PC-9 (cell line): ENCODE measurements around the gene MBOAT2. TPM values are rescaled to one million over a fixed set of nuclear protein-coding genes. Genes with fewer than 3 reads are reported as not detected.
"Not testable (repeated sequence)": the region's sequence is repeated elsewhere in the genome, so short reads cannot be mapped to it uniquely, and the experiment has no call there.

ENCODE experiments used
- BruUV-seq: library from RNA; stranded (reverse); fragments of 400-500 nt; replicated peaks from 2 replicates; lab custom pipeline; 2021; lab: Mats Ljungman, UMichigan
- CTCF ChIA-PET: fragments of 300-600 bp; sonication (Branson Sonifier 250); formaldehyde crosslinking; loops from one replicate; lab custom pipeline; 2022; ENCODE audit warnings: antibody characterized with exemption; lab: Charles Lee
- POLR2A ChIA-PET: fragments of 300-600 bp; sonication (Branson Sonifier 250); formaldehyde crosslinking; loops from one replicate; lab custom pipeline; 2022; ENCODE audit warnings: antibody characterized with exemption; ENCODE audit not compliant: unreplicated experiment; lab: Charles Lee
- DNase-seq, 2 experiments: peaks; one replicate each; pipeline versions ENCODE4 v3.0.0 to v3.0.0-alpha.2; 2015 to 2022; ENCODE audit warnings: mixed read lengths in 1 of 2
- H2AFZ ChIP-seq: fragments of 200-600 bp; sonication (generic); 2 replicates; pipeline ENCODE4 v1.8.1; 2017; ENCODE audit warnings: antibody characterized with exemption
- H3F3A ChIP-seq: fragments of 200-600 bp; sonication (generic); 2 replicates; pipeline ENCODE4 v1.8.1; 2017; ENCODE audit warnings: antibody characterized with exemption, mild to moderate bottlenecking, low read depth; ENCODE audit not compliant: insufficient read depth
- H3K27ac ChIP-seq: fragments of 200-600 bp; sonication (generic); 2 replicates; pipeline ENCODE4 v1.6.1; 2016; ENCODE audit warnings: mixed run types
- H3K27me3 ChIP-seq: fragments of 200-600 bp; sonication (generic); 2 replicates; pipeline ENCODE4 v1.6.1; 2016; ENCODE audit warnings: low read depth, mixed run types; ENCODE audit not compliant: insufficient read depth
- H3K36me3 ChIP-seq: fragments of 200-600 bp; sonication (generic); 2 replicates; pipeline ENCODE4 v1.6.1; 2016; ENCODE audit warnings: low read depth, mixed run types
- H3K4me1 ChIP-seq: fragments of 200-600 bp; sonication (generic); replicated peaks from 2 replicates; pipeline ENCODE4 v1.6.1; 2016; ENCODE audit warnings: mixed run types; ENCODE audit not compliant: insufficient read depth
- H3K4me2 ChIP-seq: fragments of 200-600 bp; sonication (generic); 2 replicates; pipeline ENCODE4 v1.6.1; 2017; ENCODE audit warnings: mixed run types
- H3K4me3 ChIP-seq: fragments of 200-600 bp; sonication (generic); 2 replicates; pipeline ENCODE4 v1.6.1; 2016; ENCODE audit warnings: mixed run types
- H3K79me2 ChIP-seq: fragments of 200-600 bp; sonication (generic); 2 replicates; pipeline ENCODE4 v1.6.1; 2017; ENCODE audit warnings: low read depth, mixed run types
- H3K9me2 ChIP-seq: fragments of 200-600 bp; sonication (generic); 2 replicates; pipeline ENCODE4 v1.8.1; 2017; ENCODE audit warnings: mild to moderate bottlenecking; ENCODE audit not compliant: insufficient read depth
- H3K9me3 ChIP-seq: fragments of 200-600 bp; sonication (generic); 2 replicates; pipeline ENCODE4 v1.8.1; 2016; ENCODE audit warnings: low read depth; ENCODE audit not compliant: insufficient read depth
- H4K20me1 ChIP-seq: fragments of 200-600 bp; sonication (generic); 2 replicates; pipeline ENCODE4 v1.8.1; 2017; ENCODE audit not compliant: insufficient read depth
- CTCF ChIP-seq: fragments of 200-600 bp; sonication (generic); conservative IDR thresholded peaks from 2 replicates; pipeline ENCODE4 v1.6.1; 2017; ENCODE audit warnings: mixed run types, antibody characterized with exemption, mild to moderate bottlenecking, moderate library complexity
- EZH2 ChIP-seq: fragments of 200-600 bp; sonication (generic); IDR thresholded peaks from 2 replicates; pipeline ENCODE4 v1.8.0; 2017; ENCODE audit warnings: antibody characterized with exemption, low read depth
- intact Hi-C: fragments of 100-400 bp; cut with micrococcal nuclease; formaldehyde crosslinking; loops from one replicate; pipeline ENCODE4 v1.10.0; 2022; ENCODE audit not compliant: unreplicated experiment
- total RNA-seq: library from RNA; stranded (reverse); gene quantifications from 2 replicates; pipeline ENCODE4 v1.2.3, GENCODE V29; 2021

MBOAT2 gene
- total RNA-seq, 1 experiment from 2014 or later = 57.7 TPM

DNA sequence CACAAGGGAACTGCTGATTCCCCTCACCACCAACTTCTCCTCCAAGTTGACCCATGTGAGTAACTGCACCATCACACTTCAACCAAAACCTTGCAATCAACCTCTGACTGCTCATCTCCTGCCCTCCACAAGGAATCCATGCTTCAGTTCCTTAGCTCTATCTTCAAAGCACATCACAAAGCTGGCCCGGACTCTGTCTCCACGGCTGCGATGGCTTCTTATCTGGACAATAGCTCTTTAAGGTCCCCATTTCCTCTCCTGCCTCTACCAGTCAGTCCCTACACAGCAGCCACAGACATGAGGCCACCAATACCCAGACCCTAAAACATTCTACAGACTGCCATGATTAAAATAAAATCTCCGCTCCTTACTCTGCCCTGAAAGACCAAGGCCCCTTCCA, 25.7 kb downstream of the MBOAT2 start:
- Histone ChIP-seq H3K27me3 (no peaks in the 10 kb centered on the region), H3K36me3 (peaks cover 9% of the 10 kb centered on the region; the same call in 1 of the 2 replicates), H3K4me1 (no peaks in the 10 kb centered on the region), H4K20me1 (0 out of 2 replicates have a peak, but pooled peaks cover 17% of the 10 kb centered on the region), H3K9me3 (peaks cover 3% of the 10 kb centered on the region; the same call in 1 of the 2 replicates), H3K4me3 (no peak overlapping the region), H3F3A (peaks cover 5% of the 10 kb centered on the region; the same call in 1 of the 2 replicates), H3K4me2 (no peak overlapping the region), H3K27ac (no peak overlapping the region), H3K9me2 (no peaks in the 10 kb centered on the region), H2AFZ (no peak overlapping the region), H3K79me2 (peaks cover 98% of the 10 kb centered on the region)
- intact Hi-C loops = no loop called here
- CTCF ChIA-PET = no interaction called here
- no peak for DNase-seq
- no TSS peak for BruUV-seq
- TF ChIP-seq EZH2 (no peak), CTCF (no peak)
- POLR2A ChIA-PET = no interaction called here

- Histone ChIP-seq H4K20me1 (0 out of 2 replicates have a peak, but pooled peaks cover 17% of the 10 kb centered on the region), H3K79me2 (peaks cover 87% of the 10 kb centered on the region), H3K36me3 (peaks cover 9% of the 10 kb centered on the region; the same call in 1 of the 2 replicates), H3K4me1 (no peaks in the 10 kb centered on the region), H3K9me3 (peaks cover 3% of the 10 kb centered on the region; the same call in 1 of the 2 replicates), H3K4me2 (no peak overlapping the region), H3K4me3 (no peak overlapping the region), H3K27me3 (no peaks in the 10 kb centered on the region), H3K9me2 (no peaks in the 10 kb centered on the region), H3F3A (peaks cover 5% of the 10 kb centered on the region; the same call in 1 of the 2 replicates), H2AFZ (no peak overlapping the region), H3K27ac (no peak overlapping the region)
- no TSS peak for BruUV-seq
- intact Hi-C loops = no loop called here
- ChIA-PET CTCF (no interaction called here), POLR2A (no interaction called here)
- no peak for TF ChIP-seq EZH2
- TF ChIP-seq CTCF = no peak
- no peak for DNase-seq
Measured at GRCh38 chr2:8976442-8977259, 26.8 kb downstream of the MBOAT2 start.

DNA sequence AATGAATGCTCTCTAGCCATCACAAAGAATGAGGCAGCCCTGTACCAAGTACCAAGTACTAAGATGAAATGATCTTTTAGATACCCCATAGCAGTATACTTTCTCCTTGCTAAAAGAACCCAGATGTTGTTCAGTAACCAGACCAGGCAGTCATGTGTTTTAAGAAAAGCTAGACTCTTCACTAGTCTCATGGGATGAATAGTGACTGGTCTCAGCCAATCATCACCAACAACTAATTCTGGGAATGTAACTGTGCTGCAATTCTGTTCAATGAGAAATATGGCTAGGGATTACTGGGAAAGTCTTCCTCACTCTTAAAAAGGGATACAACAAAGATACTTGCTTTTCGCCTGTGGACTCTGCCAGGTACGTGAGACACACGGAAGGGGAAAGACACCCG, 29.5 kb downstream of the MBOAT2 start:
- intact Hi-C loops = no loop called here
- Histone ChIP-seq H3K79me2 (peaks cover 81% of the 10 kb centered on the region), H3K4me2 (no peak overlapping the region), H3F3A (peaks cover 5% of the 10 kb centered on the region; the same call in 1 of the 2 replicates), H3K27ac (no peak overlapping the region), H2AFZ (no peak overlapping the region), H3K4me3 (no peak overlapping the region), H3K9me2 (no peaks in the 10 kb centered on the region), H3K9me3 (peaks cover 3% of the 10 kb centered on the region; the same call in 1 of the 2 replicates), H3K27me3 (no peaks in the 10 kb centered on the region), H3K4me1 (no peaks in the 10 kb centered on the region), H3K36me3 (peaks cover 9% of the 10 kb centered on the region; the same call in 1 of the 2 replicates), H4K20me1 (0 out of 2 replicates have a peak, but pooled peaks cover 17% of the 10 kb centered on the region)
- ChIA-PET POLR2A (no interaction called here), CTCF (no interaction called here)
- BruUV-seq = no TSS peak
- TF ChIP-seq CTCF (no peak), EZH2 (no peak)
- no peak for DNase-seq

DNA sequence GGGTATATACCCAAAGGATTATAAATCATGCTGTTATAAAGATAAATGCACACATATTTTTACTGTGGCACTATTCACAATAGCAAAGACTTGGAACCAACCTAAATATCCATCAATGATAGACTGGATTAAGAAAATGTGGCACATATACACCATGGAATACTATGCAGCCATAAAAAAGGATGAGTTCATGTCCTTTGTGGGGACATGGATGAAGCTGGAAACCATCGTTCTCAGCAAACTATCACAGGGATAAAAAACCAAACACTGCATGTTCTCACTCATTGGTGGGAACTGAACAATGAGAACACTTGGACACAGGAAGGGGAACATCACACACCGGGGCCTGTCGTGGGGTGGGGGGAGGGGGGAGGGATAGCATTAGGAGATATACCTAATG, 30.5 kb downstream of the MBOAT2 start:
- H3K36me3 ChIP-seq, POLR2A ChIA-PET, BruUV-seq, DNase-seq, H3K9me2 ChIP-seq, H3K4me2 ChIP-seq, H3K27ac ChIP-seq, H3F3A ChIP-seq, H3K4me3 ChIP-seq, H3K4me1 ChIP-seq, H2AFZ ChIP-seq, H3K9me3 ChIP-seq, CTCF ChIA-PET, H3K27me3 ChIP-seq, intact Hi-C loops: not testable (repeated sequence)
- H3K79me2 ChIP-seq = peaks cover 78% of the 10 kb centered on the region
- H4K20me1 ChIP-seq = 0 out of 2 replicates have a peak, but pooled peaks cover 17% of the 10 kb centered on the region

GRCh38 chr2:8972535-8972934, 30.9 kb downstream of the MBOAT2 start:
- H3K4me2 ChIP-seq, H3K27ac ChIP-seq, H3K9me2 ChIP-seq, H3K27me3 ChIP-seq, H3K36me3 ChIP-seq, intact Hi-C loops, DNase-seq, H3K9me3 ChIP-seq, H2AFZ ChIP-seq, BruUV-seq, H3F3A ChIP-seq, CTCF ChIA-PET, H3K4me1 ChIP-seq, H3K4me3 ChIP-seq, POLR2A ChIA-PET: not testable (repeated sequence)
- H3K79me2 ChIP-seq = peaks cover 78% of the 10 kb centered on the region
- 0 out of 2 replicates have a peak, but pooled peaks cover 14% of the 10 kb centered on the region for H4K20me1 ChIP-seq
